ENCODE measurements around the gene RPS19.

- TF ChIP-seq POLR2AphosphoS5 (IDR thresholded peaks at IDR 0.05) (no peak), POLR2A (IDR thresholded peaks at IDR 0.05) (no peak)
Observed at GRCh38 chr19:41918095-41918494, 58.0 kb downstream of the RPS19 start.

Data from prostate gland (tissue), 1 donor.